Measurements from ENCODE around the gene TBC1D8B. TPM values are rescaled to one million over a fixed set of nuclear protein-coding genes. Genes with fewer than 3 reads are reported as not detected.

TBC1D8B gene
- 14.6 and 19.1 TPM in 2 replicates for total RNA-seq

GRCh38 chrX:106802388-106803275, at the start of gene TBC1D8B:
Gene TBC1D8B, plus strand, starts transcription at chrX:106802673. Its CDS starts 181 bp downstream, at chrX:106802854.

GRCh38 chrX:106903291-106903824, 100.9 kb downstream of the TBC1D8B start, which contains the start of gene RIPPLY1:
Gene RIPPLY1, minus strand, starts transcription at chrX:106903341. Its CDS starts 54 bp downstream, at chrX:106903287.

GRCh38 chrX:106919932-106920452, 117.5 kb downstream of the TBC1D8B start, which contains the start of gene CLDN2:
Gene CLDN2, plus strand, starts transcription at chrX:106920402. Its CDS starts 7,827 bp downstream, at chrX:106928229.

Other genes with a start within 250 kb of the TBC1D8B start
- gene RADX, start 190.7 kb upstream of the TBC1D8B start, total RNA-seq: 5.4 and 12.0 TPM in 2 replicates
- 1.5 and 2.0 TPM in 2 replicates for gene RNF128, start 76.0 kb upstream of the TBC1D8B start, total RNA-seq
- gene RIPPLY1, start 100.7 kb downstream of the TBC1D8B start, total RNA-seq: not detected in 2 replicates
- not detected in 2 replicates for gene CLDN2, start 117.7 kb downstream of the TBC1D8B start, total RNA-seq
- 30.5 and 48.6 TPM in 2 replicates for gene MORC4, start 197.5 kb downstream of the TBC1D8B start, total RNA-seq

Measured in uterine smooth muscle cell (primary cell).